Endothelial cell (in vitro differentiated cells): Measurements from ENCODE around the gene NHLRC2. TPM values are rescaled to one million over a fixed set of nuclear protein-coding genes. Genes with fewer than 3 reads are reported as not detected.
A peak's percentile ranks its signal among the peaks of the same experiment; 100 is the strongest.

Experiments
- DNase-seq: peaks from one replicate; pipeline ENCODE4 v3.0.0; 2021; ENCODE audit warnings: low spot score
- H3K27ac Mint-ChIP-seq: one replicate; pipeline ENCODE4 v1.8.0; 2021; ENCODE audit warnings: mixed read lengths, inconsistent platforms; ENCODE audit not compliant: unreplicated experiment
- H3K27me3 Mint-ChIP-seq: one replicate; pipeline ENCODE4 v1.8.0; 2021; ENCODE audit warnings: mild to moderate bottlenecking, moderate library complexity, mixed read lengths, inconsistent platforms; ENCODE audit not compliant: unreplicated experiment
- H3K36me3 Mint-ChIP-seq: one replicate; pipeline ENCODE4 v1.8.0; 2021; ENCODE audit warnings: mild to moderate bottlenecking, low read depth, mixed read lengths, inconsistent platforms; ENCODE audit not compliant: unreplicated experiment
- H3K4me1 Mint-ChIP-seq: one replicate; pipeline ENCODE4 v1.8.0; 2021; ENCODE audit warnings: mild to moderate bottlenecking, mixed read lengths, inconsistent platforms; ENCODE audit not compliant: unreplicated experiment
- H3K4me3 Mint-ChIP-seq: one replicate; pipeline ENCODE4 v1.8.0; 2021; ENCODE audit warnings: mild to moderate bottlenecking, mixed read lengths, inconsistent platforms; ENCODE audit not compliant: unreplicated experiment
- H3K9me3 Mint-ChIP-seq: one replicate; pipeline ENCODE4 v1.8.0; 2021; ENCODE audit warnings: mixed read lengths, inconsistent platforms; ENCODE audit not compliant: unreplicated experiment
- CTCF ChIP-seq: fragments of 200-600 bp; sonication (generic); IDR thresholded peaks from one replicate; pipeline ENCODE4 v1.5.0; 2021; ENCODE audit warnings: antibody characterized with exemption; ENCODE audit not compliant: unreplicated experiment
- total RNA-seq: library from RNA; stranded (reverse); fragmentation: NEBNext Ultra II Directional; extraction: Animal tissue kit (Norgen Biotek cat#: 25700); gene quantifications from one replicate; pipeline ENCODE4 v1.2.1, GENCODE V29; 2021; ENCODE audit not compliant: unreplicated experiment

NHLRC2 gene
- total RNA-seq, 1 donor from 2014 or later: 22.5 TPM

GRCh38 chr10:113924664-113925063 is 70.2 kb downstream of the NHLRC2 start:
- H3K4me3 Mint-ChIP-seq: no peak overlapping the region
- no peaks in the 10 kb centered on the region for H3K36me3 Mint-ChIP-seq
- peaks cover 3% of the 10 kb centered on the region for H3K4me1 Mint-ChIP-seq
- no peaks in the 10 kb centered on the region for H3K9me3 Mint-ChIP-seq
- H3K27me3 Mint-ChIP-seq: no peaks in the 10 kb centered on the region
- no peak for TF ChIP-seq CTCF
- DNase-seq: no peak
- H3K27ac Mint-ChIP-seq: no peak overlapping the region

GRCh38 chr10:113927440-113927839 is 73.0 kb downstream of the NHLRC2 start:
- Mint-ChIP-seq H3K4me1 (peaks cover 13% of the 10 kb centered on the region), H3K27me3 (no peaks in the 10 kb centered on the region), H3K4me3 (no peak overlapping the region), H3K27ac (no peak overlapping the region), H3K36me3 (no peaks in the 10 kb centered on the region), H3K9me3 (no peaks in the 10 kb centered on the region)
- TF ChIP-seq CTCF: no peak
- no peak for DNase-seq

DNA sequence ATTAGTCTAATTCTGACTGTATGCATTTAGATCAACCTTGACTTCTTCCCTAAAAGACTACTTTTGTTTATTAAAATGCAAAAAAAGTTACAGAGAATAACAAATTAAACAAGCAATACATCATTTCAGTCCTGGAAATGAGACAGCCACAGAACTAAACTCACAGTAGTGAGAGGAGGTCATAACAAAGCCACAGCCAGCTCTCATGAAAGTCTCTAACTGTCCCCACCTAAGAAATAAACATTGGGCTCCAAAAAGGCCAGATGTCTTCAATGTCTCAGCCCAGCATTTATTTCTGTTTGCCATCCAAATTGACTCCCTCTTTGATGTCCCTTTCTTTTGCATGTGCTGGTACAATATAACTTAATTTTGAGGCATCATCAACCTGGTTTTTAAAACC is 74.4 kb downstream of the NHLRC2 start:
- no peak for DNase-seq
- H3K4me3 Mint-ChIP-seq: no peak overlapping the region
- no peak for TF ChIP-seq CTCF
- peaks cover 13% of the 10 kb centered on the region for H3K4me1 Mint-ChIP-seq
- H3K36me3 Mint-ChIP-seq: no peaks in the 10 kb centered on the region
- H3K27ac Mint-ChIP-seq: no peak overlapping the region
- no peaks in the 10 kb centered on the region for H3K27me3 Mint-ChIP-seq
- H3K9me3 Mint-ChIP-seq: no peaks in the 10 kb centered on the region

DNA sequence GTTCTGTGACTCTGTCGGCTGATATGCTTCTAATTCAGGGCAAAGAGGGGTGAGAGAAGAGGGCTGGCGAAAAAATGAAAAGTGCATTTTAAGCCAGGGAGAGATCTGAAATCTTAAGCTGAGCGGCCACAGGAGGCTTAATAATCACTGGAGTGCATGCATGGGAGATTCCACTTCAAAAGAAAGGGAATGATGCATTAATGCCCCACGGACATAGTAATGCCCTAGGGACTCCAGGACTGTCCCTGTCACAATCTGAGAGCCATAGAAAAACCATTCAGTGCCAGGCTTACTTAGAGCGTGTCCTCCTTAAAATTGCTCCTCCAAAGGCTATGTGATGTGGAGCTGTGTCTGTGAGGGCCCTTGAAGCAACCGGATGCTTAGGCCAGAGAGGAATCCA is 75.1 kb downstream of the NHLRC2 start:
- H3K4me1 Mint-ChIP-seq: peaks cover 13% of the 10 kb centered on the region
- TF ChIP-seq CTCF: no peak
- no peak overlapping the region for H3K27ac Mint-ChIP-seq
- H3K4me3 Mint-ChIP-seq: no peak overlapping the region
- DNase-seq: no peak
- H3K36me3 Mint-ChIP-seq: no peaks in the 10 kb centered on the region
- H3K9me3 Mint-ChIP-seq: no peaks in the 10 kb centered on the region
- no peaks in the 10 kb centered on the region for H3K27me3 Mint-ChIP-seq

GRCh38 chr10:113930482-113931057 is 76.1 kb downstream of the NHLRC2 start:
- TF ChIP-seq CTCF: no peak
- no peak for DNase-seq
- no peak overlapping the region for H3K4me3 Mint-ChIP-seq
- no peaks in the 10 kb centered on the region for H3K27me3 Mint-ChIP-seq
- peak overlapping the region; percentile 81 for H3K27ac Mint-ChIP-seq
- peaks cover 13% of the 10 kb centered on the region for H3K4me1 Mint-ChIP-seq
- H3K9me3 Mint-ChIP-seq: no peaks in the 10 kb centered on the region
- no peaks in the 10 kb centered on the region for H3K36me3 Mint-ChIP-seq
